Activated T-cell treated with anti-CD3 and anti-CD28 coated beads for 1 hour (primary cell): Measurements from ENCODE around the gene PIP5K1C.

Experiments
- DNase-seq: peaks from one replicate; pipeline ENCODE4 v3.0.0-alpha.2; 2020; ENCODE audit warnings: low read depth

Gene PIP5K1C

GRCh38 chr19:3693025-3693925 lies 7.0 kb downstream of the PIP5K1C start:
- DNase-seq = no peak

- peak; percentile 60 for DNase-seq
Observed at GRCh38 chr19:3692141-3693024, 7.9 kb downstream of the PIP5K1C start.

- no peak for DNase-seq
Observed at GRCh38 chr19:3691726-3692125, 8.5 kb downstream of the PIP5K1C start.

- DNase-seq = no peak
Observed at GRCh38 chr19:3691372-3691716, 8.9 kb downstream of the PIP5K1C start.

- no peak for DNase-seq
Observed at GRCh38 chr19:3690551-3691371, 9.5 kb downstream of the PIP5K1C start.

- DNase-seq = peak; percentile 35
Observed at GRCh38 chr19:3687774-3688706, 12.2 kb downstream of the PIP5K1C start.

- DNase-seq = no peak
Observed at GRCh38 chr19:3687393-3687773, 12.9 kb downstream of the PIP5K1C start.

- DNase-seq = no peak
Observed at GRCh38 chr19:3684817-3685410, 15.4 kb downstream of the PIP5K1C start.

GRCh38 chr19:3684054-3684816 lies 16.0 kb downstream of the PIP5K1C start:
- DNase-seq = no peak

GRCh38 chr19:3683405-3684053 lies 16.7 kb downstream of the PIP5K1C start:
- DNase-seq = no peak

GRCh38 chr19:3682741-3683404 lies 17.4 kb downstream of the PIP5K1C start:
- DNase-seq = no peak

- no peak for DNase-seq
Observed at GRCh38 chr19:3682286-3682685, 18.0 kb downstream of the PIP5K1C start.

- no peak for DNase-seq
Observed at GRCh38 chr19:3680939-3681338, 19.3 kb downstream of the PIP5K1C start.

- DNase-seq = no peak
Observed at GRCh38 chr19:3679581-3679980, 20.7 kb downstream of the PIP5K1C start.

- no peak for DNase-seq
Observed at GRCh38 chr19:3679138-3679537, 21.1 kb downstream of the PIP5K1C start.

- DNase-seq = no peak
Observed at GRCh38 chr19:3678188-3678587, 22.1 kb downstream of the PIP5K1C start.

GRCh38 chr19:3674784-3675543 lies 25.3 kb downstream of the PIP5K1C start:
- DNase-seq = no peak
